Liver (tissue), 9 donors: Measurements from ENCODE around the gene LAMA2. TPM values are rescaled to one million over a fixed set of nuclear protein-coding genes. Genes with fewer than 3 reads are reported as not detected.

ENCODE experiments used
- DNase-seq: peaks from one replicate; pipeline ENCODE4 v3.0.0-alpha.2; 2017; ENCODE audit warnings: low spot score
- H3K27ac ChIP-seq, 2 donors: one replicate each; pipeline ENCODE4 v1.7.0; 2013; ENCODE audit warnings: inconsistent platforms in 2 of 2, low read length in 2 of 2, control low read depth in 1 of 2, low read depth in 1 of 2, mild to moderate bottlenecking in 1 of 2
- H3K27me3 ChIP-seq, 4 donors: one replicate each; pipeline versions ENCODE4 v1.6.1 to v1.7.0; 2013; ENCODE audit warnings: low read length in 3 of 4, inconsistent platforms in 1 of 4, mild to moderate bottlenecking in 1 of 4, moderate library complexity in 1 of 4; ENCODE audit not compliant: control insufficient read depth in 4 of 4, insufficient read depth in 4 of 4
- H3K36me3 ChIP-seq, 4 donors: one replicate each; pipeline versions ENCODE4 v1.6.1 to v1.7.0; 2013; ENCODE audit warnings: low read length in 3 of 4, mild to moderate bottlenecking in 3 of 4, low read depth in 1 of 4, moderate library complexity in 1 of 4; ENCODE audit not compliant: control insufficient read depth in 4 of 4, insufficient read depth in 3 of 4
- H3K4me1 ChIP-seq, 4 donors: one replicate each; pipeline versions ENCODE4 v1.6.1 to v1.7.0; 2013; ENCODE audit warnings: low read length in 3 of 4, mild to moderate bottlenecking in 3 of 4, moderate library complexity in 1 of 4; ENCODE audit not compliant: control insufficient read depth in 4 of 4, insufficient read depth in 4 of 4
- H3K4me3 ChIP-seq, 3 donors: one replicate each; pipeline versions ENCODE4 v1.6.1 to v1.7.0; 2013; ENCODE audit warnings: low read length in 3 of 3, control low read depth in 1 of 3, low read depth in 1 of 3, mild to moderate bottlenecking in 1 of 3
- H3K9ac ChIP-seq, 2 donors: one replicate each; pipeline ENCODE4 v1.7.0; 2013; ENCODE audit warnings: low read length in 2 of 2, mild to moderate bottlenecking in 2 of 2, moderate library complexity in 2 of 2, control low read depth in 1 of 2, low read depth in 1 of 2
- H3K9me3 ChIP-seq, 4 donors: one replicate each; pipeline versions ENCODE4 v1.6.1 to v1.7.0; 2013; ENCODE audit warnings: low read length in 3 of 4; ENCODE audit not compliant: control insufficient read depth in 4 of 4
- CTCF ChIP-seq: fragments of 150-350 bp; IDR thresholded peaks from 2 replicates; pipeline ENCODE4 v1.5.1; 2017; ENCODE audit warnings: improper control_type of control experiment, low read depth, low read length; ENCODE audit not compliant: missing input control
- EGR1 ChIP-seq, 2 donors: IDR thresholded peaks; 2 replicates each; pipeline ENCODE4 v1.6.1; 2016 to 2018; ENCODE audit warnings: antibody characterized with exemption in 2 of 2, low read depth in 2 of 2
- FOXA1 ChIP-seq: IDR thresholded peaks from 2 replicates; pipeline ENCODE4 v1.6.1; 2016; ENCODE audit warnings: antibody characterized with exemption
- FOXA2 ChIP-seq: IDR thresholded peaks from 2 replicates; pipeline ENCODE4 v1.6.1; 2016; ENCODE audit warnings: antibody characterized with exemption
- GABPA ChIP-seq, 2 donors: IDR thresholded peaks in 1 of 2; conservative IDR thresholded peaks in 1 of 2; 2 replicates each; pipeline ENCODE4 v1.6.1; 2016; ENCODE audit warnings: antibody characterized with exemption in 2 of 2, mild to moderate bottlenecking in 1 of 2, moderate library complexity in 1 of 2
- HNF4A ChIP-seq, 2 donors: conservative IDR thresholded peaks; 2 replicates each; pipeline ENCODE4 v1.6.1; 2016; ENCODE audit warnings: antibody characterized with exemption in 2 of 2, mild to moderate bottlenecking in 2 of 2
- HNF4G ChIP-seq: IDR thresholded peaks from 2 replicates; pipeline ENCODE4 v1.6.1; 2016; ENCODE audit warnings: antibody characterized with exemption
- JUND ChIP-seq, 2 donors: IDR thresholded peaks; 2 replicates each; pipeline ENCODE4 v1.6.1; 2016; ENCODE audit warnings: antibody characterized with exemption in 2 of 2
- MAX ChIP-seq: IDR thresholded peaks from 2 replicates; pipeline ENCODE4 v1.6.1; 2016; ENCODE audit warnings: antibody characterized with exemption
- NR2F2 ChIP-seq: IDR thresholded peaks from 2 replicates; pipeline ENCODE4 v1.6.1; 2016; ENCODE audit warnings: antibody characterized with exemption
- RAD21 ChIP-seq, 2 donors: IDR thresholded peaks; 2 replicates each; pipeline ENCODE4 v1.6.1; 2016; ENCODE audit warnings: antibody characterized with exemption in 2 of 2, mild to moderate bottlenecking in 2 of 2
- REST ChIP-seq: IDR thresholded peaks from 2 replicates; pipeline ENCODE4 v1.6.1; 2016; ENCODE audit warnings: antibody characterized with exemption, mild to moderate bottlenecking
- RXRA ChIP-seq, 2 donors: IDR thresholded peaks; 2 replicates each; pipeline ENCODE4 v1.6.1; 2017 to 2018; ENCODE audit warnings: antibody characterized with exemption in 2 of 2, mild to moderate bottlenecking in 1 of 2
- SP1 ChIP-seq: IDR thresholded peaks from 2 replicates; pipeline ENCODE4 v1.6.1; 2018; ENCODE audit warnings: antibody characterized with exemption, mild to moderate bottlenecking
- TAF1 ChIP-seq: conservative IDR thresholded peaks from 2 replicates; pipeline ENCODE4 v1.6.1; 2016; ENCODE audit warnings: antibody characterized with exemption, mild to moderate bottlenecking
- YY1 ChIP-seq: IDR thresholded peaks from 2 replicates; pipeline ENCODE4 v1.6.1; 2016; ENCODE audit warnings: antibody characterized with exemption, mild to moderate bottlenecking
- WGBS: extraction: QIAGEN DNeasy Blood & Tissue Kit; methylation state at CpG from one replicate; pipeline ENCODE4 v1.1.7; 2013; 5-methylcytosine and 5-hydroxymethylcytosine counted together
- polyA plus RNA-seq, 2 donors: library from polyadenylated mRNA; stranded (reverse) in 1 of 2; unstranded in 1 of 2; fragments of 200-250 nt in 1 of 2; fragments of >200 nt in 1 of 2; fragmentation: Nextera tagmentation in 1 of 2; extraction: Ambion mirVana in 1 of 2; gene quantifications; one replicate each; pipeline versions ENCODE4 v1.2.1 to v1.2.3, GENCODE V29; 2013 to 2015
- total RNA-seq, 2 donors: library from RNA; depleted of rRNA; stranded (reverse); fragments of >200 nt; gene quantifications; one replicate each; pipeline ENCODE4 v1.2.3, GENCODE V29; 2014
- TF ChIP-seq, protein P1 (sequence below): IDR thresholded peaks from 2 replicates; pipeline ENCODE4 v1.6.1; 2016; ENCODE audit warnings: antibody characterized with exemption
- TF ChIP-seq, protein P2 (sequence below): IDR thresholded peaks from 2 replicates; pipeline ENCODE4 v1.6.1; 2016; ENCODE audit warnings: antibody characterized with exemption
- donor health status: healthy.
- donor health status: healthy.
- donor health status: healthy.
- donor health status: healthy.
- donor health status: healthy.

LAMA2 gene
- total and polyA plus RNA-seq, 4 donors: 1.3 to 17.0 (median 3.0) TPM

DNA sequence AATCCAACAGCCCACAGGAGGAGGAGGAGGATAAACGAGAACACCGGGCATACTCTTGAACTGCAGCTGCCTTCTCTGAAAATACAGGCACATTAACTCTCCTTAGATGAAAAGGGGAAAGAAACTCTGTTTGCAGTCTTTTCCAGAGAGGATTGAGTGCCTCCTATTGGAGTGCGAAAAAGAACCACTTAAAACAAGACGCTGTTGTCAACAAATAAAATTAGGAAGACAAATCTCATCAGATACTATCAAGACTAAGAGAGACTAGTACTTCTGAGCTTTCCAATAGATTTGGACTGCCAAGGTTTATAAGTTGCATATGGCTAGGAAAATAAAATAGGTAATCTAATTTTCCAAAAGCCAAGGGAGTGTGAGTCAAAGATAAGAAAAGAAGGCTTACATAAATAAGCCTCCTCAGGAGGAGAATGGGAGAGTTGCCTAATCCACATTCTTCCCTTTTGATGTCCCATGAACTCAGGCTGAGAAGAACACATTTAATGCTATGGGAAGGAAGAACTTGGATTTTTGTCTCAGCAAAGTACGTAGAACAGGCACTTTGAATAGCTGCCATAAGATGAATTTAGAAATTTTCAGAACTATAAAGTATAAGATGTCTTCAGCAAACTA lies 672.4 kb downstream of the LAMA2 start:
- TF ChIP-seq, protein P1, sequence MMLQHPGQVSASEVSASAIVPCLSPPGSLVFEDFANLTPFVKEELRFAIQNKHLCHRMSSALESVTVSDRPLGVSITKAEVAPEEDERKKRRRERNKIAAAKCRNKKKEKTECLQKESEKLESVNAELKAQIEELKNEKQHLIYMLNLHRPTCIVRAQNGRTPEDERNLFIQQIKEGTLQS: no peak
- no peak for TF ChIP-seq TAF1
- TF ChIP-seq MAX: no peak
- TF ChIP-seq SP1: no peak
- no peak for TF ChIP-seq HNF4A (conservative IDR thresholded peaks at IDR 0.05)
- no peak for TF ChIP-seq RAD21 (IDR thresholded peaks at IDR 0.05)
- Histone ChIP-seq H3K27ac (no peak overlapping the region), H3K4me3 (no peak overlapping the region), H3K27me3 (no peaks in the 10 kb centered on the region), H3K9me3 (no peaks in the 10 kb centered on the region), H3K9ac (no peak overlapping the region), H3K4me1 (no peaks in the 10 kb centered on the region), H3K36me3 (peaks cover 0 to 2% (median 0%) of the 10 kb centered on the region in 4 donors)
- DNase-seq: no peak
- 87% methylated on average over 5 of the region's 5 CpGs for WGBS

DNA sequence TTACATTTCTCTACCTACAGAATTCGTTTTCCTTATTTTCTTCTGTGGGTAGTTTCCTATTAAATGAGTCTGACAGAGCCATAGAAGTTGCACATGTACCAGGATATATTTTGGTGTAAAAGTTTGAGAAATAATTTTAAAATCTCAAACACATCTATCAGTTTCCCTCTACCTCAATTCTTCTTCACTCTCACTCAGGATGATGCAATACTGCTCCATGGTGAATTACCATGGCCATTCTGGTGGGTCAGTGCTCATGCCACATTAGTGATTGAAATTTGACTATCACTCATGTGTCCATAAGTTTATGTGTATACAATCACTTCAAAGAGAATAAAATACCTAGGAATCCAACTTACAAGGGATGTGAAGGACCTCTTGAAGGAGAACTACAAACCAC lies 675.3 kb downstream of the LAMA2 start:
- no peaks in the 10 kb centered on the region for H3K27me3 ChIP-seq
- H3K9me3 ChIP-seq: no peaks in the 10 kb centered on the region
- DNase-seq: no peak
- no peak overlapping the region for H3K4me3 ChIP-seq
- TF ChIP-seq, protein P2, sequence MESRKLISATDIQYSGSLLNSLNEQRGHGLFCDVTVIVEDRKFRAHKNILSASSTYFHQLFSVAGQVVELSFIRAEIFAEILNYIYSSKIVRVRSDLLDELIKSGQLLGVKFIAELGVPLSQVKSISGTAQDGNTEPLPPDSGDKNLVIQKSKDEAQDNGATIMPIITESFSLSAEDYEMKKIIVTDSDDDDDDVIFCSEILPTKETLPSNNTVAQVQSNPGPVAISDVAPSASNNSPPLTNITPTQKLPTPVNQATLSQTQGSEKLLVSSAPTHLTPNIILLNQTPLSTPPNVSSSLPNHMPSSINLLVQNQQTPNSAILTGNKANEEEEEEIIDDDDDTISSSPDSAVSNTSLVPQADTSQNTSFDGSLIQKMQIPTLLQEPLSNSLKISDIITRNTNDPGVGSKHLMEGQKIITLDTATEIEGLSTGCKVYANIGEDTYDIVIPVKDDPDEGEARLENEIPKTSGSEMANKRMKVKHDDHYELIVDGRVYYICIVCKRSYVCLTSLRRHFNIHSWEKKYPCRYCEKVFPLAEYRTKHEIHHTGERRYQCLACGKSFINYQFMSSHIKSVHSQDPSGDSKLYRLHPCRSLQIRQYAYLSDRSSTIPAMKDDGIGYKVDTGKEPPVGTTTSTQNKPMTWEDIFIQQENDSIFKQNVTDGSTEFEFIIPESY: no peak
- TF ChIP-seq EGR1 (IDR thresholded peaks at IDR 0.05; ENCODE audit: low read depth in 2 of 2): no peak
- TF ChIP-seq MAX: no peak
- no peak for TF ChIP-seq YY1
- TF ChIP-seq TAF1: no peak
- TF ChIP-seq GABPA (IDR thresholded peaks at IDR 0.05 in 1 of 2, conservative IDR thresholded peaks at IDR 0.05 in 1 of 2): no peak
- TF ChIP-seq, protein P1: no peak
- TF ChIP-seq RAD21 (IDR thresholded peaks at IDR 0.05): no peak
- TF ChIP-seq HNF4G: no peak
- TF ChIP-seq RXRA (IDR thresholded peaks at IDR 0.05): no peak
- no peak for TF ChIP-seq FOXA1
- no peak for TF ChIP-seq REST
- no peak for TF ChIP-seq HNF4A (conservative IDR thresholded peaks at IDR 0.05)
- no peak for TF ChIP-seq NR2F2
- no peak for TF ChIP-seq SP1
- TF ChIP-seq JUND (IDR thresholded peaks at IDR 0.05): no peak
- no peak for TF ChIP-seq FOXA2
- no peak for TF ChIP-seq CTCF
- H3K4me1 ChIP-seq: no peaks in the 10 kb centered on the region
- 85% methylated on average over 1 of the region's 1 CpG for WGBS
- H3K36me3 ChIP-seq: peaks cover 0 to 2% (median 0%) of the 10 kb centered on the region in 4 donors
- no peak overlapping the region for H3K9ac ChIP-seq
- no peak overlapping the region for H3K27ac ChIP-seq
